Neural progenitor cell (in vitro differentiated cells): ENCODE results near the gene KLF13. TPM values are rescaled to one million over a fixed set of nuclear protein-coding genes. Genes with fewer than 3 reads are reported as not detected.
A peak's percentile ranks its signal among the peaks of the same experiment; 100 is the strongest.

ENCODE experiments used
- DNase-seq: peaks from one replicate; pipeline ENCODE4 v3.0.0-alpha.2; 2016; ENCODE audit warnings: low spot score
- H2AFZ ChIP-seq: fragments of 200-600 bp; sonication (generic); replicated peaks from 2 replicates; pipeline ENCODE4 v1.6.1; 2016; ENCODE audit warnings: antibody characterized with exemption
- H3F3A ChIP-seq: fragments of 200-600 bp; sonication (generic); 2 replicates; pipeline ENCODE4 v1.6.1; 2016; ENCODE audit warnings: antibody characterized with exemption, low read depth
- H3K27ac ChIP-seq: fragments of 200-600 bp; sonication (generic); 2 replicates; pipeline ENCODE4 v1.5.1; 2016; ENCODE audit warnings: mild to moderate bottlenecking
- H3K27me3 ChIP-seq: fragments of 200-600 bp; sonication (generic); 2 replicates; pipeline ENCODE4 v1.6.1; 2016; ENCODE audit warnings: mild to moderate bottlenecking, moderate library complexity
- H3K36me3 ChIP-seq: fragments of 200-600 bp; sonication (generic); 2 replicates; pipeline ENCODE4 v1.5.1; 2016
- H3K4me1 ChIP-seq: fragments of 200-600 bp; sonication (generic); 2 replicates; pipeline ENCODE4 v1.6.1; 2016; ENCODE audit warnings: mixed run types
- H3K4me2 ChIP-seq: fragments of 200-600 bp; sonication (generic); 2 replicates; pipeline ENCODE4 v1.6.1; 2016
- H3K4me3 ChIP-seq: fragments of 200-600 bp; sonication (generic); 2 replicates; pipeline ENCODE4 v1.5.1; 2016
- H3K79me2 ChIP-seq: fragments of 200-600 bp; sonication (generic); 2 replicates; pipeline ENCODE4 v1.6.1; 2016; ENCODE audit warnings: low read depth
- H3K9ac ChIP-seq: fragments of 200-600 bp; sonication (generic); 2 replicates; pipeline ENCODE4 v1.6.1; 2016
- H3K9me3 ChIP-seq: fragments of 200-600 bp; sonication (generic); 2 replicates; pipeline ENCODE4 v1.5.1; 2016; ENCODE audit warnings: low read depth
- H4K20me1 ChIP-seq: fragments of 200-600 bp; sonication (generic); 2 replicates; pipeline ENCODE4 v1.6.1; 2016; ENCODE audit warnings: low read depth
- H3K27ac Mint-ChIP-seq: 3 replicates; pipeline ENCODE4 v1.8.0; 2021; ENCODE audit warnings: mixed read lengths
- H3K27me3 Mint-ChIP-seq: 2 replicates; pipeline ENCODE4 v1.8.0; 2022; ENCODE audit warnings: low read depth, mild to moderate bottlenecking, inconsistent platforms, moderate library complexity, mixed read lengths; ENCODE audit not compliant: insufficient read depth
- H3K36me3 Mint-ChIP-seq: 3 replicates; pipeline ENCODE4 v1.8.0; 2021; ENCODE audit warnings: mixed read lengths
- H3K4me1 Mint-ChIP-seq: 3 replicates; pipeline ENCODE4 v1.8.0; 2021; ENCODE audit warnings: mixed read lengths
- H3K4me3 Mint-ChIP-seq: 3 replicates; pipeline ENCODE4 v1.8.0; 2021; ENCODE audit warnings: mild to moderate bottlenecking, moderate library complexity, mixed read lengths
- H3K9me3 Mint-ChIP-seq: 3 replicates; pipeline ENCODE4 v1.8.0; 2020; ENCODE audit warnings: mixed read lengths
- CTCF ChIP-seq: fragments of 200-600 bp; sonication (generic); IDR thresholded peaks from 2 replicates; pipeline ENCODE4 v1.5.1; 2017; ENCODE audit warnings: antibody characterized with exemption, mild to moderate bottlenecking
- EZH2 ChIP-seq: fragments of 200-600 bp; sonication (generic); IDR thresholded peaks from 2 replicates; pipeline ENCODE4 v1.6.1; 2017; ENCODE audit warnings: antibody characterized with exemption, mild to moderate bottlenecking, moderate library complexity
- EZH2phosphoT487 ChIP-seq: fragments of 200-600 bp; sonication (generic); IDR thresholded peaks from 2 replicates; pipeline ENCODE4 v1.6.1; 2017; ENCODE audit warnings: antibody characterized with exemption
- total RNA-seq: library from RNA; depleted of rRNA; stranded (reverse); fragments of >200 nt; gene quantifications from 2 replicates; pipeline ENCODE4 v1.2.3, GENCODE V29; 2015; ENCODE audit warnings: low replicate concordance

Gene KLF13
- total RNA-seq, 1 donor from 2014 or later, result 11.9 TPM

GRCh38 chr15:31365655-31366127 lies 39.1 kb downstream of the KLF13 start:
- H3K36me3 ChIP-seq, result no peaks in the 10 kb centered on the region
- DNase-seq, result peak; percentile 82
- H3K79me2 ChIP-seq, result peaks cover 26% of the 10 kb centered on the region
- peaks cover 33% of the 10 kb centered on the region for H3K4me1 Mint-ChIP-seq
- peaks cover 46% of the 10 kb centered on the region for H3K4me1 ChIP-seq
- H3K36me3 Mint-ChIP-seq, result peaks cover 7% of the 10 kb centered on the region
- TF ChIP-seq EZH2 (no peak), CTCF (peak; percentile 44)
- no peak overlapping the region for H3K9ac ChIP-seq
- peak overlapping the region; percentile 17 for H3K4me3 ChIP-seq
- no peak overlapping the region for H2AFZ ChIP-seq
- H3K9me3 ChIP-seq, result peaks cover 3% of the 10 kb centered on the region
- H4K20me1 ChIP-seq, result peaks cover 41% of the 10 kb centered on the region
- peaks cover 5% of the 10 kb centered on the region for H3F3A ChIP-seq
- H3K4me3 Mint-ChIP-seq, result no peak overlapping the region
- H3K27me3 ChIP-seq, result no peaks in the 10 kb centered on the region
- peaks cover 7% of the 10 kb centered on the region for H3K9me3 Mint-ChIP-seq
- H3K27me3 Mint-ChIP-seq, result peaks cover 2% of the 10 kb centered on the region
- peak overlapping the region; percentile 71 for H3K4me2 ChIP-seq
- no peak overlapping the region for H3K27ac ChIP-seq
- H3K27ac Mint-ChIP-seq, result peak overlapping the region; percentile 37

- Histone ChIP-seq H3K36me3 (no peaks in the 10 kb centered on the region), H3K4me2 (peak overlapping the region; percentile 71), H4K20me1 (peaks cover 36% of the 10 kb centered on the region), H3K4me1 (peaks cover 40% of the 10 kb centered on the region), H3K79me2 (peaks cover 26% of the 10 kb centered on the region), H2AFZ (no peak overlapping the region), H3F3A (peaks cover 5% of the 10 kb centered on the region), H3K4me3 (no peak overlapping the region), H3K9me3 (peaks cover 3% of the 10 kb centered on the region), H3K27ac (no peak overlapping the region), H3K9ac (no peak overlapping the region), H3K27me3 (no peaks in the 10 kb centered on the region)
- H3K27ac Mint-ChIP-seq, result no peak overlapping the region
- H3K9me3 Mint-ChIP-seq, result peaks cover 8% of the 10 kb centered on the region
- TF ChIP-seq CTCF (no peak), EZH2phosphoT487 (no peak), EZH2 (no peak)
- no peak for DNase-seq
- peaks cover 9% of the 10 kb centered on the region for H3K36me3 Mint-ChIP-seq
- H3K27me3 Mint-ChIP-seq, result peaks cover 2% of the 10 kb centered on the region
- no peak overlapping the region for H3K4me3 Mint-ChIP-seq
- peaks cover 31% of the 10 kb centered on the region for H3K4me1 Mint-ChIP-seq
Observed at GRCh38 chr15:31366169-31366734, 39.6 kb downstream of the KLF13 start.

DNA sequence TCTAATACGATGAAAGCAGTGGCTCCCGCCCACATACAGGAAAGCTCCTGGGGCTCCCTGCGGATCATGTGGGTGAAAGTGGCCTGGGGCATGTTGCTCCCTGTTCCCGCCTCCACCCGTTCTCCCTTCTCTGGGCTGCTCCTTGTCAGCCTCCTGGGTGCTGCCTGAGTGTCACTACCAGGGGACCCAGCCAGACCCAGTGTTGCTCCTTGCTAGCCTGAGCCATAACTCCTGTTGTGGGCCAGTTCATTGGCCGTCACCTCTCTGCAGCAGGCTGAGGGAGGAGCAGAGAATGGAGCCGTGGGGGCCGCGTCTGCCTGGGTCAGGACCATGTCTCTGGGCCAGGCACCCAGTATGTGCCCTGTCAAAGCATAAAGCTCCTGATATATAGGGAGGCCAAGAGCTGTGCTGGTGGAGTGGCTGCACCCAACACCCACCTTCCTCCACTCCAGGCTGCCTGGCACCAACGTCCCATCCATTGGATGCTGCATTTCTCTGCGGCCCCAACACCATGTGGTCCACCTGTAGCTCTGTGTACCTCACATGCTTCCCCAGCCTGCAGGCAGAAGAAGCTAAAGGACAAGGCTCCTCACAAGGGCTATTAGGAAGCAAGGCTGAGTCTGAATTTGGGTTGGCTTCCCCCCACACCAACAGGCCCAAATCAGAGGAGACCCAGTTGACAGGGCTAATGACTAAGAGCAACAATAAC lies 40.5 kb downstream of the KLF13 start:
- Histone ChIP-seq H2AFZ (no peak overlapping the region), H4K20me1 (peaks cover 27% of the 10 kb centered on the region), H3K4me2 (no peak overlapping the region), H3K4me1 (peaks cover 34% of the 10 kb centered on the region), H3K27ac (no peak overlapping the region), H3K36me3 (no peaks in the 10 kb centered on the region), H3F3A (peaks cover 5% of the 10 kb centered on the region), H3K4me3 (no peak overlapping the region), H3K9ac (no peak overlapping the region), H3K9me3 (peaks cover 3% of the 10 kb centered on the region), H3K27me3 (no peaks in the 10 kb centered on the region), H3K79me2 (peaks cover 26% of the 10 kb centered on the region)
- DNase-seq, result no peak
- TF ChIP-seq EZH2, result no peak
- no peak for TF ChIP-seq EZH2phosphoT487
- TF ChIP-seq CTCF, result no peak
- Mint-ChIP-seq H3K4me1 (peaks cover 25% of the 10 kb centered on the region), H3K36me3 (peaks cover 9% of the 10 kb centered on the region), H3K4me3 (no peak overlapping the region), H3K27me3 (peaks cover 2% of the 10 kb centered on the region), H3K27ac (no peak overlapping the region), H3K9me3 (peaks cover 8% of the 10 kb centered on the region)
